Neural crest cell (in vitro differentiated cells): ENCODE measurements around the gene STX2. TPM values are rescaled to one million over a fixed set of nuclear protein-coding genes. Genes with fewer than 3 reads are reported as not detected.

ENCODE experiments used
- DNase-seq: peaks from one replicate; pipeline ENCODE4 v3.0.0; 2021; ENCODE audit warnings: low read depth, mixed read lengths, low spot score
- H3K27ac Mint-ChIP-seq: one replicate; pipeline ENCODE4 v1.8.0; 2021; ENCODE audit warnings: mild to moderate bottlenecking, mixed read lengths; ENCODE audit not compliant: unreplicated experiment
- H3K27me3 Mint-ChIP-seq: 2 replicates; pipeline ENCODE4 v1.8.0; 2021; ENCODE audit warnings: low read depth, mild to moderate bottlenecking, mixed read lengths
- H3K36me3 Mint-ChIP-seq: 2 replicates; pipeline ENCODE4 v1.8.0; 2021; ENCODE audit warnings: low read depth, mild to moderate bottlenecking, mixed read lengths
- H3K4me1 Mint-ChIP-seq: 2 replicates; pipeline ENCODE4 v1.8.0; 2021; ENCODE audit warnings: mixed read lengths
- H3K4me3 Mint-ChIP-seq: one replicate; pipeline ENCODE4 v1.8.0; 2021; ENCODE audit warnings: mild to moderate bottlenecking, mixed read lengths
- H3K9me3 Mint-ChIP-seq: 2 replicates; pipeline ENCODE4 v1.8.0; 2021; ENCODE audit warnings: mixed read lengths
- total RNA-seq: library from RNA; stranded (reverse); gene quantifications from 2 replicates; pipeline ENCODE4 v1.2.1, GENCODE V29; 2021
- TF ChIP-seq, protein P1 (sequence below): fragments of 200-600 bp; sonication (generic); conservative IDR thresholded peaks from 2 replicates; pipeline ENCODE4 v1.5.0; 2021; ENCODE audit warnings: antibody characterized with exemption, mild to moderate bottlenecking

The STX2 gene
- total RNA-seq, 1 donor from 2014 or later = 32.7 TPM

DNA sequence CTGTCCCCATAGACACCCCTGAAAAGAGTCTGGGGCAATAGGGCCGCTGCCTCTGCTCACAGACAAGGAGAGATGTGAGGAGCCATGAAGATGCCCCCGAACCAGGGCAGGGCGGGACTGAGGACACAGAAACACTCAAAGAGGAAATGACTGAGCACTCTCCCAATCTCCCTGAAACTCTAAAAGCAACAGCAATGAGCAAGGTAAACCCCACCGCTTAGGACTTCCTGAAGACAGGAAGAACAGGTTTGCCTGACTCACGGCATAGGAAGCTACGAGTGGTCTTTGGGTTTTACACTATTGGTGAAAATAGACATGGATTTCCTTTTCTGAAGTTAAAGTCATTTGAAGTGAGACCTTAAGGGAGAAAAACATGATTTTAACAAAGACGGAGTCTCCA, 32.5 kb downstream of the STX2 start:
- TF ChIP-seq, protein P1, sequence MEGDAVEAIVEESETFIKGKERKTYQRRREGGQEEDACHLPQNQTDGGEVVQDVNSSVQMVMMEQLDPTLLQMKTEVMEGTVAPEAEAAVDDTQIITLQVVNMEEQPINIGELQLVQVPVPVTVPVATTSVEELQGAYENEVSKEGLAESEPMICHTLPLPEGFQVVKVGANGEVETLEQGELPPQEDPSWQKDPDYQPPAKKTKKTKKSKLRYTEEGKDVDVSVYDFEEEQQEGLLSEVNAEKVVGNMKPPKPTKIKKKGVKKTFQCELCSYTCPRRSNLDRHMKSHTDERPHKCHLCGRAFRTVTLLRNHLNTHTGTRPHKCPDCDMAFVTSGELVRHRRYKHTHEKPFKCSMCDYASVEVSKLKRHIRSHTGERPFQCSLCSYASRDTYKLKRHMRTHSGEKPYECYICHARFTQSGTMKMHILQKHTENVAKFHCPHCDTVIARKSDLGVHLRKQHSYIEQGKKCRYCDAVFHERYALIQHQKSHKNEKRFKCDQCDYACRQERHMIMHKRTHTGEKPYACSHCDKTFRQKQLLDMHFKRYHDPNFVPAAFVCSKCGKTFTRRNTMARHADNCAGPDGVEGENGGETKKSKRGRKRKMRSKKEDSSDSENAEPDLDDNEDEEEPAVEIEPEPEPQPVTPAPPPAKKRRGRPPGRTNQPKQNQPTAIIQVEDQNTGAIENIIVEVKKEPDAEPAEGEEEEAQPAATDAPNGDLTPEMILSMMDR = no peak
- Mint-ChIP-seq H3K4me1 (peaks cover 5% of the 10 kb centered on the region), H3K27me3 (no peaks in the 10 kb centered on the region), H3K27ac (no peak overlapping the region), H3K9me3 (no peaks in the 10 kb centered on the region), H3K4me3 (no peak overlapping the region), H3K36me3 (peaks cover 36% of the 10 kb centered on the region)
- no peak for DNase-seq

DNA sequence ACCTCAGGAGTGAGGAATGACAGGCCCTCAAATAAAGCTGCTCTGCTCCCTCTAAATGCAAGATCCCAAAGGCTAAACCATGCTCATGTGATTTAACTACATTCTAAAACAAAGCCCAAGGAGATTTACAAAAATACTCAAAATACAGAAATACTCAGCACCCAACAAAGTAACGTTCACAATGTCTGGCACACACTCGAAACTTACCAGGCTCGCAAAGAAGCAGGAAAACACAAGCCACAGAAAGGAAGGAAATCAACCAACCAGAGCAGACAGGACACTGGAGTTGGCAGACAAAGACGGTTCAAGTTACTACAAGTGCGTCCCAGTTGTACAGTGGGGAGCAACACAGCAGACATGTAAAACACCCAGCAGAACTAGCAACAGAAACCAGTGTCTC, 33.4 kb downstream of the STX2 start:
- H3K4me3 Mint-ChIP-seq = no peak overlapping the region
- H3K36me3 Mint-ChIP-seq = peaks cover 33% of the 10 kb centered on the region
- H3K9me3 Mint-ChIP-seq = no peaks in the 10 kb centered on the region
- DNase-seq = no peak
- TF ChIP-seq, protein P1 = no peak
- H3K27me3 Mint-ChIP-seq = no peaks in the 10 kb centered on the region
- H3K27ac Mint-ChIP-seq = no peak overlapping the region
- H3K4me1 Mint-ChIP-seq = peaks cover 5% of the 10 kb centered on the region

DNA sequence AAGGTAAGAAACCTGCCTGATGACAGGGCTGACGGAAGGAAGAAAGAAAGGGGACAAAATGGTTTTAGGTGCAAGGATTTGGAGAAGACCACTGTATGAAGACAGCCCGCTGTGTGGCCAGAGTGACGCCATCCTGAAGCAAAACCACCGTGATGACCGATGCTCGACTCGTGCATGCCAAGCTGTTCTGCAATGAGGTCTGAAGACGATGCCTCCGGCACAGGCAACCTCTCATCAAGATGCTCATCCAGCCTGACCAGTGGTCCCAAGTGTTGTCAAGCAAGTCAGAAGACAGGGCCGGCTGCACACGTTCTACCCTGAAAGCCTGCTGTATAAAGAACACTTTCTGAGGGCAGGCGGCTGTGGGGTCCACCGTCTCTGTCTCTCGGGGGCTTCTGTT, 34.8 kb downstream of the STX2 start:
- no peak for DNase-seq
- no peak overlapping the region for H3K27ac Mint-ChIP-seq
- no peaks in the 10 kb centered on the region for H3K27me3 Mint-ChIP-seq
- no peak overlapping the region for H3K4me3 Mint-ChIP-seq
- no peaks in the 10 kb centered on the region for H3K9me3 Mint-ChIP-seq
- TF ChIP-seq, protein P1 = no peak
- peaks cover 29% of the 10 kb centered on the region for H3K36me3 Mint-ChIP-seq
- H3K4me1 Mint-ChIP-seq = peaks cover 5% of the 10 kb centered on the region

DNA sequence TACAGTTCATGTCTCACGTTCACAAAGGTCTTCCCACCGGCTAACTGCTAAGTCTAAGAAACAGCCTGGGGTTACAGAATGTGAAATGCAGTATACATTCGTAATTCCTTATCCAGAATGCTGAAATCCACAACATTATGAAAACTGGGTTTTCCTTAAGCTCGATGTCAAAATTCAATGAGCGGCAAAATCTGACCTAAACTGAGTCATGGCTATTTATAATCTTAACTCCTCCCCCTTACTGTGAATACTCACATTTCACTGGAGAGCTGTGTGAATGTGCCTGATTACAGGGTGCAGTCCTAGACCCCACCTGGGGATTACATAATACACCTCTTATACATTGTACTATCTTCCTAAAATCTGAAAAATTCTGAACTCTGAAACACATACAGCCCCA, 35.3 kb downstream of the STX2 start:
- DNase-seq = no peak
- no peaks in the 10 kb centered on the region for H3K9me3 Mint-ChIP-seq
- peaks cover 5% of the 10 kb centered on the region for H3K4me1 Mint-ChIP-seq
- no peak overlapping the region for H3K4me3 Mint-ChIP-seq
- TF ChIP-seq, protein P1 = no peak
- no peak overlapping the region for H3K27ac Mint-ChIP-seq
- peaks cover 25% of the 10 kb centered on the region for H3K36me3 Mint-ChIP-seq
- no peaks in the 10 kb centered on the region for H3K27me3 Mint-ChIP-seq

DNA sequence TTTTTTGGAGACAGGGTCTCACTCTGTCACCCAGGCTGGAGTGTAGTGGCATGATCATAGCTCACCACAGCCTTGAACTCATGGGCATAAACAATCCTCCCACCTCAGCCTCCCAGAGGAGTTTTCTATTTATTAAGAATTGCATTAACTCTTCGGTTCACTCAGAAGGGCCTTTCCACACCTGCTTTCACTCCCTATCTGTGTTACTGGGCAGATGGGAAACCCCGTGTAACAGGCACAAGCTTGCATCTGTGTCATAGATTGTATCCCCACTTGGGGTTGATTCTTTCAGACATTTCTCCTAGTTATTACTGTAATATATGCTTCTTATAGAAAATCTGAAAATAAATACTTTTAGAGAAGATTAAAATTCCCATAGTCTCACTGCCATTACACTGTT, 38.7 kb downstream of the STX2 start:
- Mint-ChIP-seq H3K9me3 (no peaks in the 10 kb centered on the region), H3K27ac (no peak overlapping the region), H3K4me3 (no peak overlapping the region), H3K36me3 (peaks cover 13% of the 10 kb centered on the region), H3K4me1 (no peaks in the 10 kb centered on the region), H3K27me3 (no peaks in the 10 kb centered on the region)
- TF ChIP-seq, protein P1 = no peak
- DNase-seq = no peak

DNA sequence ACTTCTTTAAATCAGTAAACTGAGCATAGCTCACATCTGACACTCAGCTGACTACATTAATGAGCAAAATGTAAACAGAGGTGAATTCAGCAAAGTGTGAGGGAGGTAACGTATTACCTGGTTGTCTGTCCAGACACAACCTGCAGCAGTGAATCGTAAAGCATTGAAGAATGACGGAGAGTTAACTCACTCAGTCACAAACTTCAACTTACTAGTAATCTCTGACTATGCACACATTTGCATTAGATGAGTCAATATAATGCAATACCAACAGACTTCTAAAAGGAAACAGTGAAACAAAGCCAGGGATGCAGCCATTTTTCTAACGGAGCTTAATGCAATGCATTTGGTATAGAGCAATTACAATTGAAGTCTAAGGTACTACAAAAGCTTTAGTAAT, 40.0 kb downstream of the STX2 start:
- TF ChIP-seq, protein P1 = no peak
- Mint-ChIP-seq H3K36me3 (peaks cover 10% of the 10 kb centered on the region), H3K9me3 (no peaks in the 10 kb centered on the region), H3K27me3 (no peaks in the 10 kb centered on the region), H3K4me3 (no peak overlapping the region), H3K4me1 (no peaks in the 10 kb centered on the region), H3K27ac (no peak overlapping the region)
- DNase-seq = no peak
